HS-5 (cell line): ENCODE results near the gene SLITRK5.

Experiments
- DNase-seq: peaks from one replicate; pipeline ENCODE4 v3.0.0-alpha.2; 2012; ENCODE audit warnings: low read depth

Gene SLITRK5, protein sequence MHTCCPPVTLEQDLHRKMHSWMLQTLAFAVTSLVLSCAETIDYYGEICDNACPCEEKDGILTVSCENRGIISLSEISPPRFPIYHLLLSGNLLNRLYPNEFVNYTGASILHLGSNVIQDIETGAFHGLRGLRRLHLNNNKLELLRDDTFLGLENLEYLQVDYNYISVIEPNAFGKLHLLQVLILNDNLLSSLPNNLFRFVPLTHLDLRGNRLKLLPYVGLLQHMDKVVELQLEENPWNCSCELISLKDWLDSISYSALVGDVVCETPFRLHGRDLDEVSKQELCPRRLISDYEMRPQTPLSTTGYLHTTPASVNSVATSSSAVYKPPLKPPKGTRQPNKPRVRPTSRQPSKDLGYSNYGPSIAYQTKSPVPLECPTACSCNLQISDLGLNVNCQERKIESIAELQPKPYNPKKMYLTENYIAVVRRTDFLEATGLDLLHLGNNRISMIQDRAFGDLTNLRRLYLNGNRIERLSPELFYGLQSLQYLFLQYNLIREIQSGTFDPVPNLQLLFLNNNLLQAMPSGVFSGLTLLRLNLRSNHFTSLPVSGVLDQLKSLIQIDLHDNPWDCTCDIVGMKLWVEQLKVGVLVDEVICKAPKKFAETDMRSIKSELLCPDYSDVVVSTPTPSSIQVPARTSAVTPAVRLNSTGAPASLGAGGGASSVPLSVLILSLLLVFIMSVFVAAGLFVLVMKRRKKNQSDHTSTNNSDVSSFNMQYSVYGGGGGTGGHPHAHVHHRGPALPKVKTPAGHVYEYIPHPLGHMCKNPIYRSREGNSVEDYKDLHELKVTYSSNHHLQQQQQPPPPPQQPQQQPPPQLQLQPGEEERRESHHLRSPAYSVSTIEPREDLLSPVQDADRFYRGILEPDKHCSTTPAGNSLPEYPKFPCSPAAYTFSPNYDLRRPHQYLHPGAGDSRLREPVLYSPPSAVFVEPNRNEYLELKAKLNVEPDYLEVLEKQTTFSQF

DNA sequence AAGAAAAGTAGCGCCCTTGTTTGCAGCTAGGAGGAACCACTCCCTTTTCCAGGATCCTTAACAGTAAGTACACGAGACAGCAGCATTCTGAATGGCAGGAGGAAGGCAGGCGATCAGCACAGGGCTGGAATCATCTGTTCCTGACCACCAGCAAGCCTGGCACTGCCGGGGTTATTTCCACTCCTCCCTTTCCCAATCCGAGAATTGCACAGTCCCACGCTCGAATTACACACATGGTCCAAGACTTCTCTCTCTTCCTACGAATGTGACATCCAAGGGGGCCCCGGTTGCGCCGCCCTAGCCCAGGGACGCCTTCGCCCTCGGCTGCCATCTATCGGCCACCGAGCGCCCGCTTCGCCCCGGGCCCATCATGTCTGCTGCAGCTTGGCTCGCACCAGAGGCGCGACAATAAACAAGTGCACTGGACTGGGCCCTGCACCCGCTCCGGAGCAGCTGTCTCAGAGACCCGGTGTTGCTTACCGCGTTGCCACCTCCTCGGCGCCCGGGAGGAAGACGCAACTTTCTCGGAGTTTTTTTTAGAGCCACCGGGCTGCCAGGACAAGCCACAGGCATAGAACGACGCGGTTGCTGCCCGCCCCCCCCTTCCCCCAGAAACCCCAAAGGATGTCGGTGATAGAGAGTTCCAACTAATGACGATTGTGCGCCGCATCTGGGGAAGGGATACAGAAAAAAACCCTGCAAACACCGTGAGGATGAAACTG, at the start of gene SLITRK5:
Gene SLITRK5 (plus strand): TSS at position 341 of the 722 bp plus-strand sequence. CDS start 4,018 bp downstream, outside the sequence.
- DNase-seq = no peak

GRCh38 chr13:87622971-87623370, 48.2 kb upstream of the SLITRK5 start:
- DNase-seq = no peak

DNA sequence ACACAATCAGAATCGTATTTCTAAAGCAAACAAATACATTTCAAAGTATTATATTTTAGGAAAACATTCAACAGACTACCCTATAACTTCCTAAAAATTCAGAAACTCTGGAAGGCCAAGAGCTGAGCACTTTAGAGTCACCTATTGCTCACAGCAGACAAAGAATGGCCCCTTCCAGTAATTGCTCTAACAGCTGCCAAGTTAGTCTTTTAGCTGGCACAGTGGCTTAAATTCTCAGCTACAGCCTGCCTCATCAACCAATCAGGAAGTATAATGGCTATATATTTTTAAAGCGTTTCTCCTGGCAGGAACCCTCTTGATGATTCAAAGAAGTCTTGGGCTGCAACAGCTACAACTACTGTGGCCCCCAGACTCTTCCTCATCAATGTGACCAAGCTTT, 14.9 kb upstream of the SLITRK5 start:
- DNase-seq = no peak

DNA sequence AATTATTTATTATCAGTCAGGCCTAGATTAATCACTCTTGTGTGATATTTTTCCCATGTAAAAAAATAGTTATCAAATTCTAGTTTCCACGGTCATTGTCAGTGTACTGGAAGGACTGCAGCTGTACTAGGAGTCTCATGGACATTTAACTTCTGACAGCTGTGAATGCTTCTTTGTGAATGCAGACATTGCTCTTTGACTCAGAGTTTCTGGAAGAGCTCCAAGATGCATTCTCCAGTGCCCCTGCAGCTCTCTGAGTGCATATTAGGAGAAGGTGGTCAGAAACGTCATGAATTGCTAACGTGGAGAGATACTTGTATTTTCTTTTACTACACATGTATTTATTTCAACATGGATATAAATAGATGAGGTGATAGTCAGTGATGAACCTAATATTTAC, 9.7 kb upstream of the SLITRK5 start:
- peak; percentile 55 for DNase-seq

GRCh38 chr13:87666831-87667230, 4.3 kb upstream of the SLITRK5 start:
- DNase-seq = no peak

DNA sequence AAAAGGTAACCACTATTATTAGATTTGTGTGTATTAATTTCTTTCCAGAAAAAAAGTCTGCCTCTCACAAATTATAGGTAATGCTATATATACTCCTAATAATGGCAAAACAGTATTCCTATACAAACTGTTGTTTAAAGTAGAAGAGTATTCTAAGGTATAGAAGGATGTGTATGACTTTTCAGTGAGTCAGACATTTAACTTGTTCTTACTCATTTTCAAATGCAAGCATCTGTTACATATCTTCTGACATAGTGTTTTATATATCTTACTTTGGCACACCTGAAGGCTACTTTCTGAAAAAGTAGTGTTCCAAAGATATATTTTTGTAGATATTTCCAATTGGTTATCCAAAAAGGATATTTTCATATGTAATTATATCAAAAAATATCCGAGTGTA, 3.5 kb upstream of the SLITRK5 start:
- no peak for DNase-seq

GRCh38 chr13:87669379-87669978, 1.7 kb upstream of the SLITRK5 start:
- no peak for DNase-seq

- DNase-seq = no peak
Measured at GRCh38 chr13:87671753-87672605, 808 bp downstream of the SLITRK5 start.

GRCh38 chr13:87674247-87674738, 3.1 kb downstream of the SLITRK5 start:
- DNase-seq = no peak

DNA sequence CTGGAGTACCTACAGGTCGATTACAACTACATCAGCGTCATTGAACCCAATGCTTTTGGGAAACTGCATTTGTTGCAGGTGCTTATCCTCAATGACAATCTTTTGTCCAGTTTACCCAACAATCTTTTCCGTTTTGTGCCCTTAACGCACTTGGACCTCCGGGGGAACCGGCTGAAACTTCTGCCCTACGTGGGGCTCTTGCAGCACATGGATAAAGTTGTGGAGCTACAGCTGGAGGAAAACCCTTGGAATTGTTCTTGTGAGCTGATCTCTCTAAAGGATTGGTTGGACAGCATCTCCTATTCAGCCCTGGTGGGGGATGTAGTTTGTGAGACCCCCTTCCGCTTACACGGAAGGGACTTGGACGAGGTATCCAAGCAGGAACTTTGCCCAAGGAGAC, 4.7 kb downstream of the SLITRK5 start:
- DNase-seq = no peak

GRCh38 chr13:87676254-87677042, 5.3 kb downstream of the SLITRK5 start:
- no peak for DNase-seq

- DNase-seq = no peak
Measured at GRCh38 chr13:87677043-87677495, 5.9 kb downstream of the SLITRK5 start.

DNA sequence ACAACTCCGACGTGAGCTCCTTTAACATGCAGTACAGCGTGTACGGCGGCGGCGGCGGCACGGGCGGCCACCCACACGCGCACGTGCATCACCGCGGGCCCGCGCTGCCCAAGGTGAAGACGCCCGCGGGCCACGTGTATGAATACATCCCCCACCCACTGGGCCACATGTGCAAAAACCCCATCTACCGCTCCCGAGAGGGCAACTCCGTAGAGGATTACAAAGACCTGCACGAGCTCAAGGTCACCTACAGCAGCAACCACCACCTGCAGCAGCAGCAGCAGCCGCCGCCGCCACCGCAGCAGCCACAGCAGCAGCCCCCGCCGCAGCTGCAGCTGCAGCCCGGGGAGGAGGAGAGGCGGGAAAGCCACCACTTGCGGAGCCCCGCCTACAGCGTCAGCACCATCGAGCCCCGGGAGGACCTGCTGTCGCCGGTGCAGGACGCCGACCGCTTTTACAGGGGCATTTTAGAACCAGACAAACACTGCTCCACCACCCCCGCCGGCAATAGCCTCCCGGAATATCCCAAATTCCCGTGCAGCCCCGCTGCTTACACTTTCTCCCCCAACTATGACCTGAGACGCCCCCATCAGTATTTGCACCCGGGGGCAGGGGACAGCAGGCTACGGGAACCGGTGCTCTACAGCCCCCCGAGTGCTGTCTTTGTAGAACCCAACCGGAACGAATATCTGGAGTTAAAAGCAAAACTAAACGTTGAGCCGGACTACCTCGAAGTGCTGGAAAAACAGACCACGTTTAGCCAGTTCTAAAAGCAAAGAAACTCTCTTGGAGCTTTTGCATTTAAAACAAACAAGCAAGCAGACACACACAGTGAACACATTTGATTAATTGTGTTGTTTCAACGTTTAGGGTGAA, 6.6 kb downstream of the SLITRK5 start:
- DNase-seq = no peak

- DNase-seq = no peak
Measured at GRCh38 chr13:87678372-87678752, 7.2 kb downstream of the SLITRK5 start.

DNA sequence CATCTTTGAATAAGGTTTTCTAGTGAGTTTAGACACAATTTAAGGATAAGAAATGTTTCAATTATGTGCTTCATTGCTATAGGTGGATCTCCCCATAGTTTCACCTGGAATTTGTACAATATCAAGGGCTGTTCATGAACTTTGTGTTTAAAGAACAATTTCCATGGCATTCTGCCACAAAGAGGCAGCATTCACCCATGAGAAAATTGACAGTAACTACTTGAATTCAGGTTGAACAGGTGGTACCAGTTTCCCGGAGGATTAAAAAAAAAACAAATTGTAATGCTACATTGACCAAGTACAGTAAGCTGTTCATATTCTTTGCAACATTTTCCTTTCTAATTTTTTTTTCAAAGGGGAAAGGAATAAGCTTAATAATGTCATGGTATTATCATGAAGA, 9.1 kb downstream of the SLITRK5 start:
- no peak for DNase-seq

DNA sequence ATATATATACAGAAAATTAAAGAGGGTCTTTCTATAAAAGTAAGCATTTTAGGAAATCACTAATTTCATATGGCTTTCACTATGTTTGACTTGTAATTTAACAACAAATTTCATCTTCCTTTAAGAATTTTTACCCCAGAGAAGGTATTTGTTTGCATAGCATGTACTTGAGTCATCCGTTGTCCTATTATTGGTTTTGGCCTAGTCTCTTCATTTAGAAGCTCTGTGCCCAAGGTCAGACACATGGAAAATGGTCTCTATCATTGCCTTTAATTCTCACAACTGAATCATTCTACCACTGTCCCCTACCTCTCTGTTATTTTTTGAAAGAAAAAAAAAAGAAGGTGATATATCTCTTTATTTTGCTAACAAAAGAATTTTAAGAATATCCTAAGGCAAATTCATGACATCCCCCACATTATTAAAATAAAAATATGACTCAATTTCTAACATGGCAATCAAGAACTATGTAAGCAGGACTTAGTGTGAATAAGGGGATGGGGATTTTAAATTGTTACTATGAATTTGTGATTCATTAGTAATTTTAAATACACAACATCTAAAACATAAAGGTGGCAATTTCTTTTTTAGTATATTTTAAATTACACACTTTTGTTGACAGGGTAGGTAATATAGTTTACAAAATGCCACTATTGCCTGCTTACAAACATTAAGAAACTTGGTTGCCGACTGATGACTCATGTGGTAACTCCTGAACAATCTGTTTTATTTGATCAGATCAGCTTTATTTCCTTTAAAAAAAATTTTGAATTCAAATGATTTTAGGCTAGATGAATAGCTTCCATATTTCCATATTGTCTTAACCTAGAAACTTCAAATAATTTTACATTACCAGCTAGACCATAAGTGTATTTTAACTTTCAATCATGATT, 13.9 kb downstream of the SLITRK5 start:
- DNase-seq = no peak

DNA sequence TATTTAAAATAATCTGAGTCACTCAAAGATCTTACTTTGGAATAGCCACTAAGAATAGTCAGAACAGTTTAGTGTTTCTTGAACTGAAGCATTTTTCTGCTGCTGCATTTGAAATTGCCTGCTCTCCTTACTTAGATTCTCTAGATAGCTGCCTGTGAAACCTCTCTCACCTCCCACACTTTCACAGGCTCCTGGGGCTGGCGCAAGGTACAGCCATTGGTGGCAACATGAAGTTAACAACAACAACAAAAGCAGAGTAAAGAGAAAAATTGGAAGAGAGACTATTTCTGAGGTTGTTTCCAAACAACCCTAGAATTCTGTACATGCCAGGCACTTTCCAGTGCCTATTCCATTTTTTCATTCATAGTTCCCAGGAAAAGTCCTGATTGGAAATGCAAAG, 25.3 kb downstream of the SLITRK5 start:
- no peak for DNase-seq

- no peak for DNase-seq
Measured at GRCh38 chr13:87698268-87698667, 27.1 kb downstream of the SLITRK5 start.
